ENCODE measurements around the gene GMDS.

Gene GMDS

DNA sequence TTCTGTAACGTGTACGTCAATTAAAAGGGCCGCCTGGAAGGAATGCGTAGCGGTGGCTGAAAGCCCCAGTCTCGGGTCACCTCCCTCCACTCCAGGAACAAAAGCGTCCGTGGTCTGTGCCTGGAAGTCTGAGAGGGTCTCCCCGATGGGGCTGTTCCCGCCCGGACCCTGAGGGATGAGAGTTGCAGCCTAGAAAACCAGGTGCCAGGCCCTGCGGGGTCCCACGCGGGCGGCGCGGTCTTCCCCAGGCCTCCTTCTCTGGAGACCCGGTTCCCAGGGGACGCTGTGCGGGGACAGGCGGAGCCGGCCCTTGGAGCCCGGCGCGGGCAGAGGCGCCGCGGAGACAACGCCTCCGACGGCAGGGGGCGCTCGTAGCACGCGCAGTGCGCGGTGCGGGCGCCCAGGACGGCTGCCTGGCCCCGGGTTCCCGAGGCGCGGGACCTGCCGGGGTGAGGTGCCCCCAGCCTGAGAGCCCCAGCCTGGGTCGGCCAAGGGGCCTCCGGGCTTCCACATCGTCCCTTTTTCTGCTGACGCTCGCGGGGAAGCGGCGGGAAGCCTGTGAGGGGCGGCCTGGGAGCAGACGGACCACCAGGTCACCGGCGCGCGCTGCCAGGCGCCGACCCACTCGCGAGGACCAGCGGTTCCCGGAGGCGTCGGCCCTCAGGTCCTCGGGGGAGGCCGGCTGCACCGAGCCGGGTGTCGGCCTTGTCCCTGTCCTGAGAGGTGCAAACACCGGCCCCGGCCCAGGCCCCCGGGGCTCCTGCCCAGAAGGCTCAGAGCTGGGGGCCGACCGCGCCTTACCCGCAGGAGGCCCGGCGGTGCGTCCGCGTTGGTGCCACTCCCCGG, 641.0 kb downstream of the GMDS start:
- Histone ChIP-seq H3K4me3 (ENCODE audit: low read depth in 1 of 2, low read length in 2 of 2) (peak overlapping the region in 1 of 2 donors; percentile 47), H3K9ac (ENCODE audit: low read length) (no peak overlapping the region), H3K9me3 (ENCODE audit: low read length) (no peaks in the 10 kb centered on the region), H3K36me3 (ENCODE audit: insufficient read depth, low read length) (no peaks in the 10 kb centered on the region), H3K27me3 (ENCODE audit: control insufficient read depth in 1 of 2, insufficient read depth in 2 of 2, low read length in 2 of 2) (peaks cover 48 to 82% of the 10 kb centered on the region in 2 donors), H3K4me1 (ENCODE audit: insufficient read depth, low read length) (no peaks in the 10 kb centered on the region), H3K27ac (ENCODE audit: low read depth, low read length) (no peak overlapping the region)

GRCh38 chr6:1603708-1604107, 641.7 kb downstream of the GMDS start:
- H3K4me1 ChIP-seq (ENCODE audit: insufficient read depth, low read length): no peaks in the 10 kb centered on the region
- H3K36me3 ChIP-seq (ENCODE audit: insufficient read depth, low read length): no peaks in the 10 kb centered on the region
- no peak overlapping the region for H3K4me3 ChIP-seq (ENCODE audit: low read depth in 1 of 2, low read length in 2 of 2)
- H3K9me3 ChIP-seq (ENCODE audit: low read length): no peaks in the 10 kb centered on the region
- peaks cover 46 to 81% of the 10 kb centered on the region in 2 donors for H3K27me3 ChIP-seq (ENCODE audit: control insufficient read depth in 1 of 2, insufficient read depth in 2 of 2, low read length in 2 of 2)
- H3K27ac ChIP-seq (ENCODE audit: low read depth, low read length): no peak overlapping the region
- H3K9ac ChIP-seq (ENCODE audit: low read length): no peak overlapping the region

GRCh38 chr6:1602049-1602713, 643.2 kb downstream of the GMDS start:
- no peaks in the 10 kb centered on the region for H3K4me1 ChIP-seq (ENCODE audit: insufficient read depth, low read length)
- H3K9me3 ChIP-seq (ENCODE audit: low read length): no peaks in the 10 kb centered on the region
- H3K27me3 ChIP-seq (ENCODE audit: control insufficient read depth in 1 of 2, insufficient read depth in 2 of 2, low read length in 2 of 2): peaks cover 31 to 66% of the 10 kb centered on the region in 2 donors
- H3K27ac ChIP-seq (ENCODE audit: low read depth, low read length): no peak overlapping the region
- no peak overlapping the region for H3K9ac ChIP-seq (ENCODE audit: low read length)
- no peaks in the 10 kb centered on the region for H3K36me3 ChIP-seq (ENCODE audit: insufficient read depth, low read length)
- H3K4me3 ChIP-seq (ENCODE audit: low read depth in 1 of 2, low read length in 2 of 2): no peak overlapping the region

GRCh38 chr6:1601158-1602048, 644.0 kb downstream of the GMDS start:
- Histone ChIP-seq H3K27me3 (ENCODE audit: control insufficient read depth in 1 of 2, insufficient read depth in 2 of 2, low read length in 2 of 2) (peaks cover 23 to 61% of the 10 kb centered on the region in 2 donors), H3K27ac (ENCODE audit: low read depth, low read length) (no peak overlapping the region)

DNA sequence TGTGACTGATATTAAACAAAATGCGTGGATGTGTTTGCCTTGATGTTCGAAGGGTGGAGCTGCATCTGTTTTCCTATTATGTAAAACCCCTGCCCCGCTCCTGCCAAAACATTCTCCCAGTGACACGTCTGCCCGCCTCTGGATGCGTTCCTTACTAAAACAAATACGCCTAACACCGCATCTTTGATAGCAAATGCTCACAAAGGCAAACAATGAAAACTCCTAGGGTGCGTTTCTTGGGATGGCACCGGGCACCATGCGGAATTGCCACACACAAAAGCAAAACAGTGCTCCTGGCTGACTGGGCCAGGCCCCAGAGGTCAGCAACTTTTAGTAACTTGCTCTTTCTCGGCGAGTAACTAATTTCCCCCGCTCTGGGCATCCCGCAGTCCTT, 644.6 kb downstream of the GMDS start:
- H3K9me3 ChIP-seq (ENCODE audit: low read length): no peaks in the 10 kb centered on the region
- H3K4me1 ChIP-seq (ENCODE audit: insufficient read depth, low read length): peaks cover 7% of the 10 kb centered on the region
- H3K9ac ChIP-seq (ENCODE audit: low read length): no peak overlapping the region
- no peaks in the 10 kb centered on the region for H3K36me3 ChIP-seq (ENCODE audit: insufficient read depth, low read length)
- H3K4me3 ChIP-seq (ENCODE audit: low read depth in 1 of 2, low read length in 2 of 2): no peak overlapping the region
- peaks cover 17 to 59% of the 10 kb centered on the region in 2 donors for H3K27me3 ChIP-seq (ENCODE audit: control insufficient read depth in 1 of 2, insufficient read depth in 2 of 2, low read length in 2 of 2)
- H3K27ac ChIP-seq (ENCODE audit: low read depth, low read length): no peak overlapping the region

More at GRCh38 chr6:1601158-1602048, 644.0 kb downstream of the GMDS start:
- Histone ChIP-seq H3K4me3 (ENCODE audit: low read depth in 1 of 2, low read length in 2 of 2) (no peak overlapping the region), H3K36me3 (ENCODE audit: insufficient read depth, low read length) (no peaks in the 10 kb centered on the region), H3K9me3 (ENCODE audit: low read length) (no peaks in the 10 kb centered on the region), H3K9ac (ENCODE audit: low read length) (no peak overlapping the region), H3K4me1 (ENCODE audit: insufficient read depth, low read length) (peaks cover under 1% of the 10 kb centered on the region)

DNA sequence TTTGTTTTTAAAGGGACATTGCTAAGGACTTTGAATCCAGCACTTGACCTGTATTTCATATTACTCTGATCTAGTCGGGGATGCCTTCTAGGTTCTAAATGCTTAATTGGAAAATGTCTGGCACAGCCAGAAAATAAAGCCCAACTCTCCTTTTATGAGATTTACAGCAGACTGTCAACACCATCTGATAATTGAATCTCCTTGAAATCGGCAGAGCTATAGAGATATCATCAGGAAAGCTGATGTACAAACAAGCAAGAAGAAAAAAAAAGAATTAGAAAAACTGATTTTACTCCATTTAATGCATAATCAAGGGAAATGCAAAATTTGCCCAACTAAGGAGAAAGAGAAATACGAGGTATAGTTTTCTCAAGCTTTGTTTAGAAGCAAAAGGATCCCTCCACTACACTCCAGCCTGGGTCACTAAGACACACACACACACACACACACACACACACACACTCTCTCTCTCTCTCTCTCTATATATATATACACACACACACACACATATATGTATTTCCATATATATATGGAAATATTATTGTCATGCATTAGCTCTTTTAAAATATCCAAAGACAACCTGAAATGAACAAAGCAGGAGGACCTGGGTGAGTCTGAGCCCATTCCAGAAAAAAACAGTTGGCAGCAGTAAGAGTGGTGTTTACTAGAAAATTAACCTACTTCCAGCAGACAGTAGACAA, 645.2 kb downstream of the GMDS start:
- no peaks in the 10 kb centered on the region for H3K9me3 ChIP-seq (ENCODE audit: low read length)
- H3K36me3 ChIP-seq (ENCODE audit: insufficient read depth, low read length): no peaks in the 10 kb centered on the region
- no peak overlapping the region for H3K27ac ChIP-seq (ENCODE audit: low read depth, low read length)
- H3K27me3 ChIP-seq (ENCODE audit: control insufficient read depth in 1 of 2, insufficient read depth in 2 of 2, low read length in 2 of 2): peaks cover 11 to 59% of the 10 kb centered on the region in 2 donors
- H3K9ac ChIP-seq (ENCODE audit: low read length): no peak overlapping the region
- no peak overlapping the region for H3K4me3 ChIP-seq (ENCODE audit: low read depth in 1 of 2, low read length in 2 of 2)
- H3K4me1 ChIP-seq (ENCODE audit: insufficient read depth, low read length): peaks cover 7% of the 10 kb centered on the region

DNA sequence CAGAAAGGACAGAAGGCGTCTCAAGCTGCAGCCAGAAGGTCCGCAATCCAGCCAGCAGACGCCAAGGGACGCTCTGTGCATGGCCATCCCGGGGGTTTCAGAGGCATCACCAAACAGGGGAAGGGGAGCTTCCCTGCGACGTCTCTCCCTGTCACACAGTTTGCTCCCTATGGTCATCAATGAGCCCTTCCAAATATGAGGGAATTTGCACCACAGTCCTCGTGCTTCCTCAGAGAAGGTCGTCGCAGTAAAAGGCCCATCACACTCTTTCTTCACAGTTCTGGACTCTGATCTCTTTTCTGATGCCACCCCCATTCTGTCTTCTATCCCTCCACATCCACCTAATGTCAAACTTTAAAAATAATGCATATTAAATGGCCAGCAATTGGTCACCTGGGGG, 645.9 kb downstream of the GMDS start:
- Histone ChIP-seq H3K27ac (ENCODE audit: low read depth, low read length) (no peak overlapping the region), H3K36me3 (ENCODE audit: insufficient read depth, low read length) (no peaks in the 10 kb centered on the region), H3K9me3 (ENCODE audit: low read length) (no peaks in the 10 kb centered on the region), H3K4me1 (ENCODE audit: insufficient read depth, low read length) (peaks cover 7% of the 10 kb centered on the region), H3K4me3 (ENCODE audit: low read depth in 1 of 2, low read length in 2 of 2) (no peak overlapping the region), H3K9ac (ENCODE audit: low read length) (no peak overlapping the region), H3K27me3 (ENCODE audit: control insufficient read depth in 1 of 2, insufficient read depth in 2 of 2, low read length in 2 of 2) (peaks cover 8 to 56% of the 10 kb centered on the region in 2 donors)

GRCh38 chr6:1598886-1599285, 646.5 kb downstream of the GMDS start:
- Histone ChIP-seq H3K27me3 (ENCODE audit: control insufficient read depth in 1 of 2, insufficient read depth in 2 of 2, low read length in 2 of 2) (peaks cover 8 to 56% of the 10 kb centered on the region in 2 donors), H3K36me3 (ENCODE audit: insufficient read depth, low read length) (no peaks in the 10 kb centered on the region), H3K27ac (ENCODE audit: low read depth, low read length) (no peak overlapping the region), H3K9ac (ENCODE audit: low read length) (no peak overlapping the region), H3K4me1 (ENCODE audit: insufficient read depth, low read length) (peaks cover 7% of the 10 kb centered on the region), H3K4me3 (ENCODE audit: low read depth in 1 of 2, low read length in 2 of 2) (no peak overlapping the region), H3K9me3 (ENCODE audit: low read length) (no peaks in the 10 kb centered on the region)

DNA sequence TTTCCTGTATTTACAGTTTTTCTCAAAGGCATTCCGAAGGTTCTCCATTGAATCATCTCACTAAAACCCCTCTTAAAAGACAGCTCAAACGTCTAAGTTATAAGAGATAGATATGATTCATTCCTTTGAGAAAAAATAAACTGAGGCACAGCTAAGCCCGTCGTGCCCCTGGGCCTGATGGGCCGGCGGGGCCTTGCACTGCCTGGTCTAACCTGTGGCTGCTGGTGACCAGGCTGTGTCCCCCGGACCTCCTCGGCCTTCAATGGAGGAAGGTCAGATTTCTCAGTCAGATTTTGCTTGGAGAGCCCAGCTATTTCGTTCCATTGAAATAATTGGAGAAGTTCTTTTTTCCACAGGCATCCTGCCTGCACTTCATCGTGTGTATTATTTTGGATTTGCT, 647.0 kb downstream of the GMDS start:
- Histone ChIP-seq H3K27me3 (ENCODE audit: control insufficient read depth in 1 of 2, insufficient read depth in 2 of 2, low read length in 2 of 2) (peaks cover 8 to 54% of the 10 kb centered on the region in 2 donors), H3K9me3 (ENCODE audit: low read length) (no peaks in the 10 kb centered on the region), H3K4me1 (ENCODE audit: insufficient read depth, low read length) (peaks cover 7% of the 10 kb centered on the region), H3K4me3 (ENCODE audit: low read depth in 1 of 2, low read length in 2 of 2) (no peak overlapping the region), H3K36me3 (ENCODE audit: insufficient read depth, low read length) (no peaks in the 10 kb centered on the region), H3K27ac (ENCODE audit: low read depth, low read length) (no peak overlapping the region), H3K9ac (ENCODE audit: low read length) (no peak overlapping the region)

- peaks cover 8 to 49% of the 10 kb centered on the region in 2 donors for H3K27me3 ChIP-seq (ENCODE audit: control insufficient read depth in 1 of 2, insufficient read depth in 2 of 2, low read length in 2 of 2)
- no peak overlapping the region for H3K4me3 ChIP-seq (ENCODE audit: low read depth in 1 of 2, low read length in 2 of 2)
- H3K27ac ChIP-seq (ENCODE audit: low read depth, low read length): no peak overlapping the region
- no peak overlapping the region for H3K9ac ChIP-seq (ENCODE audit: low read length)
- no peaks in the 10 kb centered on the region for H3K9me3 ChIP-seq (ENCODE audit: low read length)
- peaks cover 7% of the 10 kb centered on the region for H3K4me1 ChIP-seq (ENCODE audit: insufficient read depth, low read length)
- H3K36me3 ChIP-seq (ENCODE audit: insufficient read depth, low read length): no peaks in the 10 kb centered on the region
Observed at GRCh38 chr6:1597924-1598323, 647.5 kb downstream of the GMDS start.

Data from muscle layer of colon (tissue), 2 donors.